MM.1S (cell line): ENCODE data around the gene EXOC4.

Experiments
- DNase-seq: peaks from one replicate; pipeline ENCODE4 v3.0.0-alpha.2; 2015
- H2AFZ ChIP-seq: fragments of 300-600 bp; sonication (generic); 2 replicates; pipeline ENCODE4 v1.6.0; 2016; ENCODE audit warnings: antibody characterized with exemption, low read length
- H3F3A ChIP-seq: fragments of 300-600 bp; sonication (generic); 2 replicates; pipeline ENCODE4 v1.6.1; 2016; ENCODE audit warnings: mild to moderate bottlenecking, antibody characterized with exemption, low read length, moderate library complexity, mixed read lengths; ENCODE audit not compliant: insufficient read depth
- H3K27ac ChIP-seq: fragments of 300-600 bp; sonication (generic); 2 replicates; pipeline ENCODE4 v1.5.1; 2016; ENCODE audit warnings: mild to moderate bottlenecking, low read length
- H3K27me3 ChIP-seq: fragments of 300-600 bp; sonication (generic); replicated peaks from 2 replicates; pipeline ENCODE4 v1.6.0; 2016; ENCODE audit warnings: low read length; ENCODE audit not compliant: insufficient read depth
- H3K36me3 ChIP-seq: fragments of 300-600 bp; sonication (generic); replicated peaks from 2 replicates; pipeline ENCODE4 v1.6.1; 2016; ENCODE audit warnings: mild to moderate bottlenecking, low read length, mixed read lengths; ENCODE audit not compliant: insufficient read depth
- H3K4me1 ChIP-seq: fragments of 300-600 bp; sonication (generic); 2 replicates; pipeline ENCODE4 v1.6.1; 2016; ENCODE audit warnings: low read length, mixed read lengths
- H3K4me2 ChIP-seq: fragments of 300-600 bp; sonication (generic); 2 replicates; pipeline ENCODE4 v1.6.0; 2016; ENCODE audit warnings: low read depth, low read length
- H3K4me3 ChIP-seq: fragments of 300-600 bp; sonication (generic); 2 replicates; pipeline ENCODE4 v1.5.1; 2016; ENCODE audit warnings: low read length, mixed read lengths
- H3K79me2 ChIP-seq: fragments of 300-600 bp; sonication (generic); 2 replicates; pipeline ENCODE4 v1.6.1; 2016; ENCODE audit warnings: mixed run types, low read length, mixed read lengths
- H3K9ac ChIP-seq: fragments of 300-600 bp; sonication (generic); 2 replicates; pipeline ENCODE4 v1.6.1; 2016; ENCODE audit warnings: low read length, mixed read lengths
- H3K9me2 ChIP-seq: fragments of 300-600 bp; sonication (generic); replicated peaks from 2 replicates; pipeline ENCODE4 v1.6.1; 2016; ENCODE audit warnings: mild to moderate bottlenecking, low read length, mixed read lengths; ENCODE audit not compliant: insufficient read depth
- H3K9me3 ChIP-seq: fragments of 300-600 bp; sonication (generic); replicated peaks from 2 replicates; pipeline ENCODE4 v1.6.1; 2016; ENCODE audit warnings: mild to moderate bottlenecking, low read length, mixed read lengths; ENCODE audit not compliant: insufficient read depth
- H4K20me1 ChIP-seq: fragments of 300-600 bp; sonication (generic); 2 replicates; pipeline ENCODE4 v1.6.1; 2016; ENCODE audit warnings: mild to moderate bottlenecking, low read length, moderate library complexity, mixed read lengths; ENCODE audit not compliant: insufficient read depth
- EZH2 ChIP-seq: fragments of 300-600 bp; sonication (generic); optimal IDR thresholded peaks from 2 replicates; pipeline ENCODE3; 2017; ENCODE audit warnings: low read depth, mild to moderate bottlenecking, antibody characterized with exemption, low read length, mixed read lengths
- EZH2phosphoT487 ChIP-seq: fragments of 300-600 bp; sonication (generic); IDR thresholded peaks from 2 replicates; pipeline ENCODE4 v1.6.1; 2018; ENCODE audit warnings: antibody characterized with exemption, low read length
- TF ChIP-seq, protein P1 (sequence below): fragments of 300-600 bp; sonication (generic); IDR thresholded peaks from 2 replicates; pipeline ENCODE4 v1.5.1; 2016; ENCODE audit warnings: antibody characterized with exemption, low read length, mixed read lengths

The EXOC4 gene

DNA sequence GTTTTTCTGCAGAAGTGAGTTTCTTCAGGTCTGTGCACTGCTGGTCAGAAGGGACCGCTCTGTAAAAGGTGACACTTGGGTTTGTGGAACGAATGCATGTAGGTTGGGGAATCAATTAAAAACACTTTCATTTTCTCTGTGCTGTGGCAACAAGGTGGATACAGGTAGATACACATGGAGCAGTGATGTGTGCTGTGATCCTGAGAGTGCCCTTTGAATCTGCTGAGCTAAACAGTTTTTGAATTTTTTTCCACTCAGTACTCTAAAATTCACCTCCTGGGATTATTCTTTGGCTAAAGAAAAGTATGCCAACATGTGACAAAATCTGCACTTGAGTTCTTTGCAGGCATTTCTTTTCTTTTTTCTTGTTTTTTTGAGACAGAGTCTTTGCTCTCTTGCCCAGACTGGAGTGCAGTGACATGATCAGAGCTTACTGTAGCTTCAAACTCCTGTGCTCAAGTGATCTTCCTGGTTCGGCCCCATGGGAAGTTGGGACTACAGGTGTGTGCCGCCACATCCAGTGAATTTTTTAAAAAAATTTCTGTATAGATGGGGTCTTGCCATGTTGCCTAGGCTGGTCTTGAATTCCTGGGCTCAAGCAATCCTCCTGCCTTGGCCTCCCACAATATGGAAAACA, 338.9 kb downstream of the EXOC4 start:
- Histone ChIP-seq H3K27ac (no peak overlapping the region), H3K27me3 (no peaks in the 10 kb centered on the region), H3K9me3 (no peaks in the 10 kb centered on the region), H2AFZ (no peak overlapping the region), H3K4me1 (no peaks in the 10 kb centered on the region), H3K36me3 (no peaks in the 10 kb centered on the region), H3K9me2 (no peaks in the 10 kb centered on the region), H3K4me2 (no peak overlapping the region), H3K79me2 (no peaks in the 10 kb centered on the region), H3K9ac (no peak overlapping the region), H3K4me3 (no peak overlapping the region), H3F3A (no peaks in the 10 kb centered on the region), H4K20me1 (no peaks in the 10 kb centered on the region)
- TF ChIP-seq EZH2 (no peak), EZH2phosphoT487 (no peak)
- TF ChIP-seq, protein P1, sequence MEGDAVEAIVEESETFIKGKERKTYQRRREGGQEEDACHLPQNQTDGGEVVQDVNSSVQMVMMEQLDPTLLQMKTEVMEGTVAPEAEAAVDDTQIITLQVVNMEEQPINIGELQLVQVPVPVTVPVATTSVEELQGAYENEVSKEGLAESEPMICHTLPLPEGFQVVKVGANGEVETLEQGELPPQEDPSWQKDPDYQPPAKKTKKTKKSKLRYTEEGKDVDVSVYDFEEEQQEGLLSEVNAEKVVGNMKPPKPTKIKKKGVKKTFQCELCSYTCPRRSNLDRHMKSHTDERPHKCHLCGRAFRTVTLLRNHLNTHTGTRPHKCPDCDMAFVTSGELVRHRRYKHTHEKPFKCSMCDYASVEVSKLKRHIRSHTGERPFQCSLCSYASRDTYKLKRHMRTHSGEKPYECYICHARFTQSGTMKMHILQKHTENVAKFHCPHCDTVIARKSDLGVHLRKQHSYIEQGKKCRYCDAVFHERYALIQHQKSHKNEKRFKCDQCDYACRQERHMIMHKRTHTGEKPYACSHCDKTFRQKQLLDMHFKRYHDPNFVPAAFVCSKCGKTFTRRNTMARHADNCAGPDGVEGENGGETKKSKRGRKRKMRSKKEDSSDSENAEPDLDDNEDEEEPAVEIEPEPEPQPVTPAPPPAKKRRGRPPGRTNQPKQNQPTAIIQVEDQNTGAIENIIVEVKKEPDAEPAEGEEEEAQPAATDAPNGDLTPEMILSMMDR: no peak
- no peak for DNase-seq

DNA sequence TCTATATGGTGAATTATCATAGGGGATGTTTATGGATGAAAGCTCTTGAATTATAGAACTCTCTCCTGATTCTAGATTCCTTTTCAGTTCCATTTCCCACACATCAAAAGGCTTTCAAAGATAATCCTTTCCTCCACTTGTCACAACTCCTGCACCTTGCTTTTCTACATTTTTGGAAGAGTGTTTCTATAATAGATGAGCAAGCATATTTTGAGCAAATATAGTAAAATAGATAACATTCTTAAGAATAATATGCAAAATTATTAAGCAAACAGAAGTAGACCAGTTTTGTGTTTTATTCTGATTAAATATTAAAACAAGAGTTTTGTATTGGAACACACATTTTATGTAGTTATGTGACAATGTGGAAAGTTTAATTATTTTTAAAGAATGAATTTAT, 340.7 kb downstream of the EXOC4 start:
- Histone ChIP-seq H2AFZ (no peak overlapping the region), H3K4me2 (no peak overlapping the region), H3K36me3 (no peaks in the 10 kb centered on the region), H3F3A (no peaks in the 10 kb centered on the region), H3K9me2 (no peaks in the 10 kb centered on the region), H3K9ac (no peak overlapping the region), H4K20me1 (no peaks in the 10 kb centered on the region), H3K4me3 (no peak overlapping the region), H3K9me3 (no peaks in the 10 kb centered on the region), H3K27ac (no peak overlapping the region), H3K79me2 (no peaks in the 10 kb centered on the region), H3K4me1 (no peaks in the 10 kb centered on the region), H3K27me3 (no peaks in the 10 kb centered on the region)
- no peak for DNase-seq
- TF ChIP-seq EZH2 (no peak), EZH2phosphoT487 (no peak)
- TF ChIP-seq, protein P1: no peak

- Histone ChIP-seq H3K27ac (no peak overlapping the region), H3K27me3 (no peaks in the 10 kb centered on the region), H4K20me1 (no peaks in the 10 kb centered on the region), H3K4me2 (no peak overlapping the region), H3K9me2 (no peaks in the 10 kb centered on the region), H3K36me3 (no peaks in the 10 kb centered on the region), H3K79me2 (no peaks in the 10 kb centered on the region), H3K4me3 (no peak overlapping the region), H3K4me1 (peaks cover 6% of the 10 kb centered on the region; the same call in 1 of the 2 replicates), H3K9ac (no peak overlapping the region), H3K9me3 (no peaks in the 10 kb centered on the region), H2AFZ (no peak overlapping the region), H3F3A (peaks cover 3% of the 10 kb centered on the region; the same call in 1 of the 2 replicates)
- no peak for TF ChIP-seq EZH2phosphoT487
- DNase-seq: peak; percentile 52
Observed at GRCh38 chr7:133601617-133602016, 348.7 kb downstream of the EXOC4 start.

DNA sequence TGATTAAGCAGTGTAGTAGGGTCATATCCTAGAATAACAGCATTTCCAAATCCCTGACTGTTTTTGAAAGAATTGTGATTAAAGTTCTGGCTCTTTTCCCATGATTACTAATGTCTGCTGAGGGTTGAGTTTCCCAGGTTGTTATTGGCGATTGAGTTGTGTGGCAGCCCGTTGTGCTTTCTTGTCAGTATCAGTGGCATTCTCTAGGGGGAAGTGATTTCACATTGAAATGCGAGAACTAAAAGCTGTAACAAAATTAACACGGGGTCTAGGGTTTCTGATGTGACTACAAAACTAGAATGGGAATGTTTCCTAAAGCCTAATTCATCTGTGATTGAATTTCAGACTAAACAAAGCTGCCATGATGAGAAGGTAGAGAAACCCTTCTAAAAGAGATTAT, 349.4 kb downstream of the EXOC4 start:
- no peaks in the 10 kb centered on the region for H3K36me3 ChIP-seq
- no peak overlapping the region for H3K27ac ChIP-seq
- no peaks in the 10 kb centered on the region for H3K27me3 ChIP-seq
- H3K4me3 ChIP-seq: no peak overlapping the region
- H3K9me2 ChIP-seq: no peaks in the 10 kb centered on the region
- no peaks in the 10 kb centered on the region for H3K9me3 ChIP-seq
- TF ChIP-seq EZH2phosphoT487: no peak
- no peak for TF ChIP-seq EZH2
- TF ChIP-seq, protein P1: no peak
- H3K9ac ChIP-seq: no peak overlapping the region
- H3K4me1 ChIP-seq: peaks cover 6% of the 10 kb centered on the region; the same call in 1 of the 2 replicates
- DNase-seq: peak; percentile 5
- peaks cover 3% of the 10 kb centered on the region; the same call in 1 of the 2 replicates for H3F3A ChIP-seq
- H4K20me1 ChIP-seq: no peaks in the 10 kb centered on the region
- no peak overlapping the region for H2AFZ ChIP-seq
- H3K4me2 ChIP-seq: no peak overlapping the region
- H3K79me2 ChIP-seq: no peaks in the 10 kb centered on the region
